ENCODE measurements around the gene INSM2. TPM values are rescaled to one million over a fixed set of nuclear protein-coding genes. Genes with fewer than 3 reads are reported as not detected.

Gene INSM2
- total and polyA plus RNA-seq, 2 of the 13 experiments (the other 11 are each of a cell fraction or from before 2014, with no cell fraction given): not detected

- no peak for TF ChIP-seq ZNF629 (CRISPR knock-in tag; conservative IDR thresholded peaks at IDR 0.05)
Observed at GRCh38 chr14:35506461-35506860, 27.5 kb upstream of the INSM2 start (continued).

DNA sequence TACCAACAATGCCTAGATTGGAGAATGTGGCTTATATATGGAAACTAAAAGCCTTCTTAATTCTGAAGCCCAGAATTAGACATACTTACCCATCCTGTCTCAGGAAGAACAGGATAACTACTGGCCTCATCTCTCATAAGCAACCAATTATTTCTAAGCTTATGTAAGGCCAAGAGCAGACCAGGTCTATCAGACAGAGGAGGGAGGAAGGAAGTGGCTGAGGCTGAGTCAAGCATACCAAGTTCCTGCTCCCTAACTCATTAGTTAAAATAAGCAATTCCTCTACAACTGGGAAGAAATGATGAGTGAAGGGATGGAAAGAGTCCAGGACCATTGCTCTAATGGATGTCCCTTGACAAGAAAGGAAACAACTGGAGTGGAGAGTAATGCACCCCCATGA lies 27.0 kb upstream of the INSM2 start:
- no peak overlapping the region for H3K4me2 ChIP-seq (ENCODE audit: low read depth, low read length)
- no TSS peak for BruUV-seq (replicated peaks)

DNA sequence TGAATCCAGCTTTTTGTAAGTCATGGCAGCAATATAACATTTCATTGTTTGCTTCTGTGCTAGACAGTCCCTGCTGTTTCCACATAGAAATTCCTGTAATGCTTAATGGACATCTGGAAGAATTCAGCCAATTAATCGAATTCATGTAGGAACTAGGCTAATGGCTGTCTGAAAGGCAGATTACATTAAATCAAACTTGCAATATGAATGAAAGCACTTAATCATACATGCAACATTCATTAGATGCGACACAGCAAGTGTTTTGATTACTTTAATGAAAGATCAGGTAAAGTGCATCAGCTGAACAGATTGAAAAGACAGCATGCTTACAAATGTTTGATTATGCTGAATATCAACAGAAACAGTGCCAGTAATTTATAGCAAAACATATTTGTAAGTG lies 24.1 kb upstream of the INSM2 start:
- H3K27me3 ChIP-seq (ENCODE audit: control insufficient read depth in 1 of 2, insufficient read depth in 2 of 2, low read length in 2 of 2): 0 out of 5 replicates have a peak, but pooled peaks cover 0 to 3% of the 10 kb centered on the region in 2 experiments
- ChIA-PET CTCF (ENCODE audit: low intra/inter-chr PET ratio, low total read pairs) (no interaction called here), POLR2A (no interaction called here)
- in situ Hi-C loops (cut with HindIII; ENCODE audit: extremely low pct_ligation_motif_present, low pct_unique_long_range_greater_than_20kb): no loop called here
- no peak for FAIRE-seq
- intact Hi-C loops (cut with micrococcal nuclease; ENCODE audit: unreplicated experiment): no loop called here
- H3K4me2 ChIP-seq (ENCODE audit: low read depth, low read length): no peak overlapping the region
- BruUV-seq (replicated peaks): no TSS peak
- no peaks in the 10 kb centered on the region for H3K79me2 ChIP-seq (ENCODE audit: insufficient read depth, low read length)
- H3K9ac ChIP-seq (ENCODE audit: insufficient read depth, low read depth, low read length): no peak overlapping the region
- no peak overlapping the region for H2AFZ ChIP-seq (ENCODE audit: low read length)
- WGBS (ENCODE audit: low lambda C conversion rate): 30% methylated on average over 2 of the region's 2 CpGs
- H3K36me3 ChIP-seq (replicated peaks in 1 of 2; ENCODE audit: control insufficient read depth in 1 of 2, insufficient read depth in 2 of 2, low read length in 2 of 2): no peaks in the 10 kb centered on the region
- no peak for ATAC-seq
- TF ChIP-seq ZNF639 (CRISPR knock-in tag; conservative IDR thresholded peaks at IDR 0.05) (no peak), YEATS2 (CRISPR knock-in tag; IDR thresholded peaks at IDR 0.05; ENCODE audit: borderline replicate concordance) (no peak), FOXA3 (CRISPR knock-in tag; IDR thresholded peaks at IDR 0.05) (no peak)
- DNase-seq (ENCODE audit: low spot score): no peak
- H3K4me1 ChIP-seq (ENCODE audit: insufficient read depth, low read length): peaks cover 1% of the 10 kb centered on the region
- H3K27ac ChIP-seq (ENCODE audit: extremely low read length, insufficient read depth, low read length): no peak overlapping the region
- no peak overlapping the region for H3K4me3 ChIP-seq (replicated peaks in 1 of 3; ENCODE audit: insufficient read depth in 1 of 3, low read depth in 2 of 3, low read length in 3 of 3)
- H4K20me1 ChIP-seq (ENCODE audit: insufficient read depth, low read length): no peaks in the 10 kb centered on the region
- H3K9me3 ChIP-seq (ENCODE audit: low read length): no peaks in the 10 kb centered on the region

More for the DNA sequence above, 27.0 kb upstream of the INSM2 start:
- no peak overlapping the region for H3K9ac ChIP-seq (ENCODE audit: insufficient read depth, low read depth, low read length)
- POLR2A ChIA-PET: no interaction called here
- H3K27ac ChIP-seq (ENCODE audit: extremely low read length, insufficient read depth, low read length): no peak overlapping the region
- no peaks in the 10 kb centered on the region for H3K9me3 ChIP-seq (ENCODE audit: low read length)
- H2AFZ ChIP-seq (ENCODE audit: low read length): no peak overlapping the region
- no peaks in the 10 kb centered on the region for H3K79me2 ChIP-seq (ENCODE audit: insufficient read depth, low read length)
- TF ChIP-seq ZNF431 (CRISPR knock-in tag; IDR thresholded peaks at IDR 0.05; ENCODE audit: borderline replicate concordance, low read depth) (0 out of 2 replicates have a peak, but pooled peaks have one; percentile 36), FLYWCH1 (CRISPR knock-in tag; IDR thresholded peaks at IDR 0.05) (no peak)
- H3K27me3 ChIP-seq (ENCODE audit: control insufficient read depth in 1 of 2, insufficient read depth in 2 of 2, low read length in 2 of 2): 0 out of 5 replicates have a peak, but pooled peaks cover 0 to 3% of the 10 kb centered on the region in 2 experiments
- DNase-seq (ENCODE audit: low spot score): no peak
- peaks cover 16% of the 10 kb centered on the region for H3K4me1 ChIP-seq (ENCODE audit: insufficient read depth, low read length)
- no peak for ATAC-seq
- CTCF ChIA-PET (ENCODE audit: low intra/inter-chr PET ratio, low total read pairs): no interaction called here
- H3K36me3 ChIP-seq (replicated peaks in 1 of 2; ENCODE audit: control insufficient read depth in 1 of 2, insufficient read depth in 2 of 2, low read length in 2 of 2): no peaks in the 10 kb centered on the region
- FAIRE-seq: no peak
- H3K4me3 ChIP-seq (replicated peaks in 1 of 3; ENCODE audit: insufficient read depth in 1 of 3, low read depth in 2 of 3, low read length in 3 of 3): no peak overlapping the region
- intact Hi-C loops (cut with micrococcal nuclease; ENCODE audit: unreplicated experiment): no loop called here
- no peaks in the 10 kb centered on the region for H4K20me1 ChIP-seq (ENCODE audit: insufficient read depth, low read length)
- in situ Hi-C loops (cut with HindIII; ENCODE audit: extremely low pct_ligation_motif_present, low pct_unique_long_range_greater_than_20kb): no loop called here

Data from HepG2 (cell line).